ENCODE data around the gene KIF24.

DNA sequence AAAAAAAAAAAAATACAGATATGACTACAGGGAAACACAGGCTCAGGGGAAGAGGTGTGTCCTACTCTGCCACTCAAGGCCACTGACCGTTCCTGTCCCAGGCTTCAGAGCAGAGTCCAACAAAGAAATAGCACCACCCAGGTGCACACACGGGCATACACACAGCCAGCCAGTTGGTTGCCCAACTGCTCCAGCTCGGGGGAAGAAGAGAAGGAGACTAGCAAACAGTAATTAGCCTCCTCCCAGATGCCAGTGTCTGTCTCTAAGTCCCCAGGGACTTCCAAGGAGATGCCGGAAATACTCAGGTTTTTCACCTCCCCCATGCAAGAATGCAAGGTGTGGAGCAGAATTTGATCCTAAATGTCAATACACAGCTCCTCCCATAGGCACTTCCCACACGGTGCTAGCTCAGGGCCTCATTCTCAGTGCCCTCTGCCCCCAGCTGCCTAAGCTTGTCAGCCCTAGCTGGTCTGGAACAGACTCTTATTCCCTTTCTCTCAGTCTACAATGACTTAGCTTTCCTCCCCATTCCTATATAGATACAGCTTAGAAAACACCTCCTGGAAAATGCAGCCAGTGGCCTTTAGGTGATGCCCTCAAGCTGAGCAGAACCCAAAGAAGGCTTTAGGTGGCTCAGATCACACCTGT is 46.0 kb upstream of the KIF24 start:
- no peak for TF ChIP-seq POLR2AphosphoS5 (IDR thresholded peaks at IDR 0.05)
- TF ChIP-seq, protein P1, sequence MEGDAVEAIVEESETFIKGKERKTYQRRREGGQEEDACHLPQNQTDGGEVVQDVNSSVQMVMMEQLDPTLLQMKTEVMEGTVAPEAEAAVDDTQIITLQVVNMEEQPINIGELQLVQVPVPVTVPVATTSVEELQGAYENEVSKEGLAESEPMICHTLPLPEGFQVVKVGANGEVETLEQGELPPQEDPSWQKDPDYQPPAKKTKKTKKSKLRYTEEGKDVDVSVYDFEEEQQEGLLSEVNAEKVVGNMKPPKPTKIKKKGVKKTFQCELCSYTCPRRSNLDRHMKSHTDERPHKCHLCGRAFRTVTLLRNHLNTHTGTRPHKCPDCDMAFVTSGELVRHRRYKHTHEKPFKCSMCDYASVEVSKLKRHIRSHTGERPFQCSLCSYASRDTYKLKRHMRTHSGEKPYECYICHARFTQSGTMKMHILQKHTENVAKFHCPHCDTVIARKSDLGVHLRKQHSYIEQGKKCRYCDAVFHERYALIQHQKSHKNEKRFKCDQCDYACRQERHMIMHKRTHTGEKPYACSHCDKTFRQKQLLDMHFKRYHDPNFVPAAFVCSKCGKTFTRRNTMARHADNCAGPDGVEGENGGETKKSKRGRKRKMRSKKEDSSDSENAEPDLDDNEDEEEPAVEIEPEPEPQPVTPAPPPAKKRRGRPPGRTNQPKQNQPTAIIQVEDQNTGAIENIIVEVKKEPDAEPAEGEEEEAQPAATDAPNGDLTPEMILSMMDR (IDR thresholded peaks at IDR 0.05), result no peak
- no peak for TF ChIP-seq EP300 (IDR thresholded peaks at IDR 0.05)
- TF ChIP-seq POLR2A (IDR thresholded peaks at IDR 0.05; ENCODE audit: low read depth), result no peak

Data from esophagus muscularis mucosa (tissue), 4 donors.